Panc1 (cell line): ENCODE data around the gene SARDH.

Experiments
- POLR2AphosphoS5 ChIP-seq: IDR thresholded peaks from 2 replicates; pipeline ENCODE4 v1.6.1; 2012; ENCODE audit warnings: mild to moderate bottlenecking, low read depth, low read length, moderate library complexity
- SIN3A ChIP-seq: IDR thresholded peaks from 2 replicates; pipeline ENCODE4 v1.6.1; 2012; ENCODE audit warnings: low read depth, mild to moderate bottlenecking, low read length, moderate library complexity, borderline replicate concordance; ENCODE audit not compliant: insufficient read depth
- TF ChIP-seq, protein P1 (sequence below): fragments of 450-650 bp; IDR thresholded peaks from 2 replicates; pipeline ENCODE4 v1.5.1; 2017; ENCODE audit warnings: mild to moderate bottlenecking
- TF ChIP-seq, protein P2 (sequence below), 2 experiments: IDR thresholded peaks; 2 replicates each; pipeline ENCODE4 v1.6.1; 2011 to 2012; ENCODE audit warnings: low read depth in 2 of 2, control low read depth in 1 of 2, low read length in 1 of 2, mild to moderate bottlenecking in 1 of 2, moderate library complexity in 1 of 2; ENCODE audit not compliant: insufficient read depth in 1 of 2

DNA sequence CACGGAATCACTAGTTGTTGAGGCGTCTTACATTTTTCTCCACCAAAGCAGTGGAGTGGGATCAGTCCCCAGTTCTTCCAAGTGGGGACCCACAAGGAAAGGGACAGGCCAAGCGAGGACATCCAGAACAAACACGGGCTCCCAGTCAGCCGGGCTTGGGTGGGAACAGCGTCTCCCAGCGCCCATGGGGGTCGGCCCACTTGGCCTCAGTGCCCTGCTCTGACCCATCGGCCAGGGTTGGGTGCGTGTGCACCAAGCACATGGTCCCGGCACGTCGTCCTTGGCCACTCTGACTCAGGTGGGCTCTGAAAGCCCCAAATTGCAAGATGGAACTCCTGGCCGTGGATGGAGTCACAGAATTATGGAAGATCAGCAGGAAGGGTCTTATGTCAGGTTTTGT, 64.1 kb downstream of the SARDH start:
- TF ChIP-seq, protein P1, sequence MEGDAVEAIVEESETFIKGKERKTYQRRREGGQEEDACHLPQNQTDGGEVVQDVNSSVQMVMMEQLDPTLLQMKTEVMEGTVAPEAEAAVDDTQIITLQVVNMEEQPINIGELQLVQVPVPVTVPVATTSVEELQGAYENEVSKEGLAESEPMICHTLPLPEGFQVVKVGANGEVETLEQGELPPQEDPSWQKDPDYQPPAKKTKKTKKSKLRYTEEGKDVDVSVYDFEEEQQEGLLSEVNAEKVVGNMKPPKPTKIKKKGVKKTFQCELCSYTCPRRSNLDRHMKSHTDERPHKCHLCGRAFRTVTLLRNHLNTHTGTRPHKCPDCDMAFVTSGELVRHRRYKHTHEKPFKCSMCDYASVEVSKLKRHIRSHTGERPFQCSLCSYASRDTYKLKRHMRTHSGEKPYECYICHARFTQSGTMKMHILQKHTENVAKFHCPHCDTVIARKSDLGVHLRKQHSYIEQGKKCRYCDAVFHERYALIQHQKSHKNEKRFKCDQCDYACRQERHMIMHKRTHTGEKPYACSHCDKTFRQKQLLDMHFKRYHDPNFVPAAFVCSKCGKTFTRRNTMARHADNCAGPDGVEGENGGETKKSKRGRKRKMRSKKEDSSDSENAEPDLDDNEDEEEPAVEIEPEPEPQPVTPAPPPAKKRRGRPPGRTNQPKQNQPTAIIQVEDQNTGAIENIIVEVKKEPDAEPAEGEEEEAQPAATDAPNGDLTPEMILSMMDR: no peak
- TF ChIP-seq SIN3A: no peak
- TF ChIP-seq, protein P2, sequence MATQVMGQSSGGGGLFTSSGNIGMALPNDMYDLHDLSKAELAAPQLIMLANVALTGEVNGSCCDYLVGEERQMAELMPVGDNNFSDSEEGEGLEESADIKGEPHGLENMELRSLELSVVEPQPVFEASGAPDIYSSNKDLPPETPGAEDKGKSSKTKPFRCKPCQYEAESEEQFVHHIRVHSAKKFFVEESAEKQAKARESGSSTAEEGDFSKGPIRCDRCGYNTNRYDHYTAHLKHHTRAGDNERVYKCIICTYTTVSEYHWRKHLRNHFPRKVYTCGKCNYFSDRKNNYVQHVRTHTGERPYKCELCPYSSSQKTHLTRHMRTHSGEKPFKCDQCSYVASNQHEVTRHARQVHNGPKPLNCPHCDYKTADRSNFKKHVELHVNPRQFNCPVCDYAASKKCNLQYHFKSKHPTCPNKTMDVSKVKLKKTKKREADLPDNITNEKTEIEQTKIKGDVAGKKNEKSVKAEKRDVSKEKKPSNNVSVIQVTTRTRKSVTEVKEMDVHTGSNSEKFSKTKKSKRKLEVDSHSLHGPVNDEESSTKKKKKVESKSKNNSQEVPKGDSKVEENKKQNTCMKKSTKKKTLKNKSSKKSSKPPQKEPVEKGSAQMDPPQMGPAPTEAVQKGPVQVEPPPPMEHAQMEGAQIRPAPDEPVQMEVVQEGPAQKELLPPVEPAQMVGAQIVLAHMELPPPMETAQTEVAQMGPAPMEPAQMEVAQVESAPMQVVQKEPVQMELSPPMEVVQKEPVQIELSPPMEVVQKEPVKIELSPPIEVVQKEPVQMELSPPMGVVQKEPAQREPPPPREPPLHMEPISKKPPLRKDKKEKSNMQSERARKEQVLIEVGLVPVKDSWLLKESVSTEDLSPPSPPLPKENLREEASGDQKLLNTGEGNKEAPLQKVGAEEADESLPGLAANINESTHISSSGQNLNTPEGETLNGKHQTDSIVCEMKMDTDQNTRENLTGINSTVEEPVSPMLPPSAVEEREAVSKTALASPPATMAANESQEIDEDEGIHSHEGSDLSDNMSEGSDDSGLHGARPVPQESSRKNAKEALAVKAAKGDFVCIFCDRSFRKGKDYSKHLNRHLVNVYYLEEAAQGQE (IDR thresholded peaks at IDR 0.05; ENCODE audit: insufficient read depth in 1 of 2, low read depth in 2 of 2, low read length in 1 of 2): no peak
- TF ChIP-seq POLR2AphosphoS5: no peak
